PC-3 (cell line): Measurements from ENCODE around the gene PDAP1. TPM values are rescaled to one million over a fixed set of nuclear protein-coding genes. Genes with fewer than 3 reads are reported as not detected.

ENCODE experiments used
- ATAC-seq: fragments of 200-7000 bp; cut with Tn5 transposase; 2 replicates; pipeline ENCODE4 v1.9.1; 2020; ENCODE audit warnings: mild to moderate bottlenecking, moderate library complexity
- BruUV-seq: library from RNA; stranded (reverse); fragments of 400-500 nt; replicated peaks from 2 replicates; lab custom pipeline; 2021; lab: Mats Ljungman, UMichigan
- CTCF ChIA-PET: fragments of 300-600 bp; sonication (Branson Sonifier 250); formaldehyde crosslinking; loops from one replicate; lab custom pipeline; 2022; ENCODE audit warnings: antibody characterized with exemption; lab: Charles Lee
- POLR2A ChIA-PET: fragments of 300-600 bp; sonication (Branson Sonifier 250); formaldehyde crosslinking; loops from one replicate; lab custom pipeline; 2022; ENCODE audit warnings: antibody characterized with exemption; ENCODE audit not compliant: unreplicated experiment; lab: Charles Lee
- DNase-seq: peaks from one replicate; pipeline ENCODE4 v3.0.0-alpha.2; 2015
- H2AFZ ChIP-seq: fragments of 300-600 bp; sonication (generic); 2 replicates; pipeline ENCODE4 v1.6.0; 2016; ENCODE audit warnings: antibody characterized with exemption, low read length
- H3F3A ChIP-seq: fragments of 300-600 bp; sonication (generic); one replicate; pipeline ENCODE4 v1.6.0; 2017; ENCODE audit warnings: antibody characterized with exemption, low read length, control low read depth, mild to moderate bottlenecking; ENCODE audit not compliant: unreplicated experiment
- H3K27ac ChIP-seq: fragments of 300-600 bp; sonication (generic); 2 replicates; pipeline ENCODE4 v1.5.1; 2016; ENCODE audit warnings: mild to moderate bottlenecking, low read length
- H3K27me3 ChIP-seq: fragments of 300-600 bp; sonication (generic); 2 replicates; pipeline ENCODE4 v1.6.1; 2016; ENCODE audit warnings: low read length, mixed read lengths
- H3K36me3 ChIP-seq: fragments of 300-600 bp; sonication (generic); 2 replicates; pipeline ENCODE4 v1.6.1; 2016; ENCODE audit warnings: low read depth, mixed run types, low read length, mixed read lengths
- H3K4me1 ChIP-seq: fragments of 300-600 bp; sonication (generic); 2 replicates; pipeline ENCODE4 v1.5.1; 2016; ENCODE audit warnings: low read length; ENCODE audit not compliant: insufficient read depth
- H3K4me2 ChIP-seq: fragments of 300-600 bp; sonication (generic); 2 replicates; pipeline ENCODE4 v1.6.0; 2016; ENCODE audit warnings: low read length
- H3K4me3 ChIP-seq: fragments of 300-600 bp; sonication (generic); 2 replicates; pipeline ENCODE4 v1.5.1; 2016; ENCODE audit warnings: mild to moderate bottlenecking, low read length, mixed read lengths
- H3K79me2 ChIP-seq: fragments of 300-600 bp; sonication (generic); 2 replicates; pipeline ENCODE4 v1.6.1; 2017; ENCODE audit warnings: low read length, mixed read lengths
- H3K9ac ChIP-seq: fragments of 300-600 bp; sonication (generic); 2 replicates; pipeline ENCODE4 v1.6.0; 2016; ENCODE audit warnings: mild to moderate bottlenecking, low read length
- H3K9me2 ChIP-seq: fragments of 300-600 bp; sonication (generic); replicated peaks from 2 replicates; pipeline ENCODE4 v1.6.1; 2016; ENCODE audit warnings: mixed run types, low read length, mixed read lengths
- H3K9me3 ChIP-seq: fragments of 300-600 bp; sonication (generic); 2 replicates; pipeline ENCODE4 v1.6.1; 2016; ENCODE audit warnings: low read length, mixed read lengths
- H4K20me1 ChIP-seq: fragments of 300-600 bp; sonication (generic); 2 replicates; pipeline ENCODE4 v1.6.1; 2016; ENCODE audit warnings: low read length, mixed read lengths
- CTCF ChIP-seq: fragments of 300-600 bp; sonication (generic); conservative IDR thresholded peaks from 2 replicates; pipeline ENCODE4 v1.5.1; 2017; ENCODE audit warnings: antibody characterized with exemption, low read depth, mild to moderate bottlenecking, low read length
- EZH2 ChIP-seq: fragments of 300-600 bp; sonication (generic); IDR thresholded peaks from one replicate; pipeline ENCODE4 v1.6.1; 2017; ENCODE audit warnings: antibody characterized with exemption, mild to moderate bottlenecking, low read length; ENCODE audit not compliant: unreplicated experiment
- EZH2phosphoT487 ChIP-seq: fragments of 300-600 bp; sonication (generic); IDR thresholded peaks from 2 replicates; pipeline ENCODE4 v1.6.1; 2018; ENCODE audit warnings: mild to moderate bottlenecking, antibody characterized with exemption, low read length, borderline replicate concordance
- intact Hi-C: fragments of 100-400 bp; cut with micrococcal nuclease; formaldehyde crosslinking; loops from 2 replicates; pipeline ENCODE4 v1.9.0; 2023
- total RNA-seq: library from RNA; depleted of rRNA; stranded (reverse); fragments of >200 nt; gene quantifications from 2 replicates; pipeline ENCODE4 v1.2.3, GENCODE V29; 2014

Gene PDAP1
- total RNA-seq, 1 experiment from 2014 or later = 58.6 TPM

- Histone ChIP-seq H3K9ac (no peak overlapping the region), H3K36me3 (no peaks in the 10 kb centered on the region), H3K9me3 (no peaks in the 10 kb centered on the region), H3K4me3 (no peak overlapping the region), H4K20me1 (no peaks in the 10 kb centered on the region), H3F3A (no peaks in the 10 kb centered on the region), H3K79me2 (peaks cover 19% of the 10 kb centered on the region), H3K27me3 (no peaks in the 10 kb centered on the region), H3K27ac (no peak overlapping the region), H3K4me2 (no peak overlapping the region), H2AFZ (no peak overlapping the region), H3K4me1 (no peaks in the 10 kb centered on the region), H3K9me2 (no peaks in the 10 kb centered on the region)
- ATAC-seq (no peak), DNase-seq (no peak)
- ChIA-PET CTCF (interaction anchor here (0.5 kb wide), 1 partner anchor 583 kb away, joined by 9 read pairs; no protein-coding TSS in a partner anchor), POLR2A (no interaction called here)
- no TSS peak for BruUV-seq
- intact Hi-C loops = no loop called here
- no peak for TF ChIP-seq EZH2
- no peak for TF ChIP-seq EZH2phosphoT487
- no peak for TF ChIP-seq CTCF
Measured at GRCh38 chr7:99372275-99373090, 35.9 kb downstream of the PDAP1 start.

- no peak for TF ChIP-seq EZH2
- no peak for TF ChIP-seq EZH2phosphoT487
- H3K27ac ChIP-seq = no peak overlapping the region
- H3K79me2 ChIP-seq = peaks cover 11% of the 10 kb centered on the region
- DNase-seq (no peak), ATAC-seq (no peak)
- ChIA-PET CTCF (no interaction called here), POLR2A (no interaction called here)
- intact Hi-C loops = no loop called here
- no peak overlapping the region for H3K9ac ChIP-seq
- H3K9me3 ChIP-seq = no peaks in the 10 kb centered on the region
- H4K20me1 ChIP-seq = no peaks in the 10 kb centered on the region
- H3K4me2 ChIP-seq = no peak overlapping the region
- H3K27me3 ChIP-seq = no peaks in the 10 kb centered on the region
- H3K4me1 ChIP-seq = no peaks in the 10 kb centered on the region
- no peak overlapping the region for H2AFZ ChIP-seq
- peaks cover 8% of the 10 kb centered on the region for H3K36me3 ChIP-seq
- BruUV-seq = no TSS peak
- H3K9me2 ChIP-seq = no peaks in the 10 kb centered on the region
- H3K4me3 ChIP-seq = no peak overlapping the region
- no peaks in the 10 kb centered on the region for H3F3A ChIP-seq
Measured at GRCh38 chr7:99371376-99371920, 36.9 kb downstream of the PDAP1 start.

GRCh38 chr7:99369767-99370391, 38.5 kb downstream of the PDAP1 start:
- BruUV-seq = no TSS peak
- Histone ChIP-seq H3K27ac (no peak overlapping the region), H3K4me2 (no peak overlapping the region), H2AFZ (no peak overlapping the region), H3K79me2 (no peaks in the 10 kb centered on the region), H4K20me1 (no peaks in the 10 kb centered on the region), H3K9ac (no peak overlapping the region), H3K27me3 (no peaks in the 10 kb centered on the region), H3K4me3 (no peak overlapping the region), H3F3A (no peaks in the 10 kb centered on the region), H3K9me3 (no peaks in the 10 kb centered on the region), H3K4me1 (no peaks in the 10 kb centered on the region), H3K9me2 (no peaks in the 10 kb centered on the region), H3K36me3 (peaks cover 16% of the 10 kb centered on the region)
- intact Hi-C loops = no loop called here
- DNase-seq (no peak), ATAC-seq (no peak)
- TF ChIP-seq CTCF (no peak), EZH2phosphoT487 (no peak), EZH2 (no peak)
- POLR2A ChIA-PET = no interaction called here
- CTCF ChIA-PET = interaction anchor here (0.6 kb wide), 1 partner anchor 630 kb away, joined by 10 read pairs; no protein-coding TSS in a partner anchor
